NT2/D1 (cell line): ENCODE results near the gene MC2R.

ENCODE experiments used
- YY1 ChIP-seq: IDR thresholded peaks from 2 replicates; pipeline ENCODE4 v1.6.1; 2011; ENCODE audit not compliant: insufficient read length, insufficient read depth
- ZNF274 ChIP-seq: IDR thresholded peaks from 2 replicates; pipeline ENCODE4 v1.6.1; 2011; ENCODE audit warnings: mild to moderate bottlenecking, low read depth, low read length

DNA sequence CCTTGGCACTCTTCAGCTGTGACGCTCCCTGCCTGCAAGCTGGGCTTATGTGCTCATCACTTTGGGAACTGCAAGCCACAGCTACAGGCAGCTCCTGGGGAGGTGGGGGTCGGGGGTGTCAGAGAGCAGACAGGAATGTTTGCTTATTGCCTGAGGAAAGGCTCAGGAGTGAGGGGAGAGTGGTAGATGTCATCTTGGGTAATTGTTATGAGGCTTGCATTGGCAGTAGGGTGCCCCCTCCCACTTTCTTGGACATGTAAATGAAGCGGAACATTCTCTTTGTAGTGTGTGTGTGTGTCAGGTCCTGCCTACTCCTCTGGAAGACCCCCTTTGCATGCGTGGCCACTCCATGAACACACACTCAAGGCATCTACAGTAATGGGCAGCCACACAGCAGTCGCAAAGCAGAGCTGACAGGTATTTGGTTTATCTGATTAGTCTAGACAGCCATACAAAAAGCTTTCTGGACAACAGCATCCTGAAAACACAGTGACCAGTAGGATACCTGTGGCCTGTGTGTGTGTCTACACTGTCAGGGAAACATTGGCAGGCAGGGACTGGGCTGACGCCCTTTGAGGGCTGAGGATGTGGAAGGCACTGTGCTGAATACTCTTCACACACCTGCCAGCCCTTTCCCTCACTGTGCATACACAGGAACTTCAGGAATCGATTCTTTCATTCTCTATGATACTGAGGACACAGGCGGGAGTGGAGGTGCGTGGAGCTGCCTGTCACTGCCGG lies 17.1 kb upstream of the MC2R start:
- TF ChIP-seq YY1 = no peak
- TF ChIP-seq ZNF274 = no peak
